Measurements from ENCODE around the gene CORIN. TPM values are rescaled to one million over a fixed set of nuclear protein-coding genes. Genes with fewer than 3 reads are reported as not detected.

The CORIN gene
- total RNA-seq, 2 experiments from 2014 or later: 0.29 to 0.34 TPM

GRCh38 chr4:47848041-47848440 lies 10.2 kb upstream of the CORIN start:
- POLR2A ChIA-PET: no interaction called here
- CTCF ChIA-PET: interaction anchor here (1.3 to 1.8 kb wide), 2 partner anchors 8 to 11 kb away, joined by 5 to 7 read pairs; no protein-coding TSS in a partner anchor
- ATAC-seq (no peak), DNase-seq (no peak)
- Mint-ChIP-seq H3K27me3 (no peaks in the 10 kb centered on the region), H3K36me3 (ENCODE audit: low read depth) (peaks cover 48% of the 10 kb centered on the region), H3K9me3 (no peaks in the 10 kb centered on the region), H3K4me1 (ENCODE audit: low read depth) (no peaks in the 10 kb centered on the region), H3K27ac (no peak overlapping the region), H3K4me3 (no peak overlapping the region)
- intact Hi-C loops (cut with micrococcal nuclease): no loop called here
- no peak for TF ChIP-seq CTCF (IDR thresholded peaks at IDR 0.05)

GRCh38 chr4:47842985-47843384 lies 5.1 kb upstream of the CORIN start:
- no peak for ATAC-seq
- ChIA-PET POLR2A (no interaction called here), CTCF (no interaction called here)
- H3K9me3 Mint-ChIP-seq: no peaks in the 10 kb centered on the region
- H3K27ac Mint-ChIP-seq: no peak overlapping the region
- intact Hi-C loops (cut with micrococcal nuclease): no loop called here
- TF ChIP-seq CTCF (IDR thresholded peaks at IDR 0.05): no peak
- peaks cover 26% of the 10 kb centered on the region for H3K36me3 Mint-ChIP-seq (ENCODE audit: low read depth)
- H3K4me1 Mint-ChIP-seq (ENCODE audit: low read depth): peaks cover 13% of the 10 kb centered on the region
- no peaks in the 10 kb centered on the region for H3K27me3 Mint-ChIP-seq
- H3K4me3 Mint-ChIP-seq: no peak overlapping the region
- no peak for DNase-seq

GRCh38 chr4:47840291-47840690 lies 2.4 kb upstream of the CORIN start:
- intact Hi-C loops (cut with micrococcal nuclease): no loop called here
- POLR2A ChIA-PET: no interaction called here
- CTCF ChIA-PET: interaction anchor here (0.8 to 3.6 kb wide), 12 partner anchors 9 to 172 kb away, joined by 3 to 19 read pairs (median 5); no protein-coding TSS in a partner anchor
- no peak for TF ChIP-seq CTCF (IDR thresholded peaks at IDR 0.05)
- Mint-ChIP-seq H3K27me3 (peaks cover 2% of the 10 kb centered on the region), H3K4me1 (ENCODE audit: low read depth) (peaks cover 31% of the 10 kb centered on the region), H3K9me3 (no peaks in the 10 kb centered on the region), H3K4me3 (no peak overlapping the region), H3K36me3 (ENCODE audit: low read depth) (peaks cover 8% of the 10 kb centered on the region), H3K27ac (no peak overlapping the region)
- DNase-seq (no peak), ATAC-seq (no peak)

GRCh38 chr4:47839259-47839658 lies 1.4 kb upstream of the CORIN start:
- Mint-ChIP-seq H3K9me3 (no peaks in the 10 kb centered on the region), H3K27me3 (peaks cover 4% of the 10 kb centered on the region), H3K36me3 (ENCODE audit: low read depth) (peaks cover 8% of the 10 kb centered on the region), H3K27ac (no peak overlapping the region), H3K4me1 (ENCODE audit: low read depth) (peaks cover 31% of the 10 kb centered on the region), H3K4me3 (no peak overlapping the region)
- CTCF ChIA-PET: interaction anchor here (0.8 to 3.6 kb wide), 15 partner anchors 8 to 171 kb away, joined by 3 to 19 read pairs (median 5); partner anchors contain the start of gene NFXL1
- DNase-seq (peak; percentile 56), ATAC-seq (peak; percentile 59)
- POLR2A ChIA-PET: no interaction called here
- intact Hi-C loops (cut with micrococcal nuclease): loop anchor here (5.0 kb wide), 1 partner anchor 152 kb away; no protein-coding TSS in a partner anchor
- TF ChIP-seq CTCF (IDR thresholded peaks at IDR 0.05): peak; percentile 24

- ChIA-PET CTCF (interaction anchor here (1.2 to 2.6 kb wide), 5 partner anchors 20 to 170 kb away, joined by 3 to 32 read pairs (median 9); no protein-coding TSS in a partner anchor), POLR2A (interaction anchor here (0.8 kb wide), 1 partner anchor 241 kb away, joined by 3 read pairs; no protein-coding TSS in a partner anchor)
- no peak overlapping the region for H3K27ac Mint-ChIP-seq
- intact Hi-C loops (cut with micrococcal nuclease): loop anchor here (5.0 kb wide), 1 partner anchor 151 kb away; no protein-coding TSS in a partner anchor
- peaks cover 5% of the 10 kb centered on the region for H3K27me3 Mint-ChIP-seq
- peaks cover under 1% of the 10 kb centered on the region for H3K36me3 Mint-ChIP-seq (ENCODE audit: low read depth)
- TF ChIP-seq CTCF (IDR thresholded peaks at IDR 0.05): no peak
- no peak for ATAC-seq
- no peak for DNase-seq
- H3K4me1 Mint-ChIP-seq (ENCODE audit: low read depth): peaks cover 31% of the 10 kb centered on the region
- H3K9me3 Mint-ChIP-seq: no peaks in the 10 kb centered on the region
- H3K4me3 Mint-ChIP-seq: no peak overlapping the region
Measured at GRCh38 chr4:47838445-47838844, 578 bp upstream of the CORIN start.

Data from activated CD8-positive, alpha-beta T cell treated with anti-CD3 and anti-CD28 coated beads for 36 hours (primary cell).